Heart left ventricle (tissue), 13 donors: ENCODE results near the gene APEX1.

ENCODE experiments used
- POLR2A ChIP-seq, 2 donors: fragments of 450-650 bp; IDR thresholded peaks; one replicate each; pipeline ENCODE4 v1.6.1; 2017; ENCODE audit warnings: antibody characterized with exemption in 2 of 2, mild to moderate bottlenecking in 2 of 2, moderate library complexity in 2 of 2
- TF ChIP-seq, protein P1 (sequence below), 12 donors: fragments of 200-600 bp; sonication (generic) in 4 of 12; IDR thresholded peaks; one replicate each; pipeline versions ENCODE4 v1.5.0 to v1.8.0; 2018 to 2022; ENCODE audit warnings: antibody characterized with exemption in 12 of 12, mild to moderate bottlenecking in 5 of 12
- donor health status: ischemic (EF 13 %, LVEDD 7.1; RV severe dilation, severe dysfunction).
- donor health status: DM: no; HTN: yes; CAD: no.
- donor health status: DM: no; HTN: no; CAD: no.
- donor health status: ischemic (EF 25% LVEDD 6.9; RV normal size, moderate dysfunction).
- donor health status: ischemic (EF 25% LVEDD 5.7; RV mildly dilated, moderate dysfunction).
- donor health status: ischemic (EF 35%, LVEDD 5.7; RV mildly dilated, moderate dysfunction).
- donor health status: nonischemic (EF 11% LVEDD 7.7; RV severe dilation, severe dysfunction).
- donor health status: DM: yes; HTN: yes; CAD: no.
- donor health status: PGD.
- donor health status: ischemic (EF 29% LVEDD 5.4; RV normal size, mild dysfunction).
- donor health status: nonischemic (EF 23%, LVEDD 6.1; RV moderate dilation, normal function).

DNA sequence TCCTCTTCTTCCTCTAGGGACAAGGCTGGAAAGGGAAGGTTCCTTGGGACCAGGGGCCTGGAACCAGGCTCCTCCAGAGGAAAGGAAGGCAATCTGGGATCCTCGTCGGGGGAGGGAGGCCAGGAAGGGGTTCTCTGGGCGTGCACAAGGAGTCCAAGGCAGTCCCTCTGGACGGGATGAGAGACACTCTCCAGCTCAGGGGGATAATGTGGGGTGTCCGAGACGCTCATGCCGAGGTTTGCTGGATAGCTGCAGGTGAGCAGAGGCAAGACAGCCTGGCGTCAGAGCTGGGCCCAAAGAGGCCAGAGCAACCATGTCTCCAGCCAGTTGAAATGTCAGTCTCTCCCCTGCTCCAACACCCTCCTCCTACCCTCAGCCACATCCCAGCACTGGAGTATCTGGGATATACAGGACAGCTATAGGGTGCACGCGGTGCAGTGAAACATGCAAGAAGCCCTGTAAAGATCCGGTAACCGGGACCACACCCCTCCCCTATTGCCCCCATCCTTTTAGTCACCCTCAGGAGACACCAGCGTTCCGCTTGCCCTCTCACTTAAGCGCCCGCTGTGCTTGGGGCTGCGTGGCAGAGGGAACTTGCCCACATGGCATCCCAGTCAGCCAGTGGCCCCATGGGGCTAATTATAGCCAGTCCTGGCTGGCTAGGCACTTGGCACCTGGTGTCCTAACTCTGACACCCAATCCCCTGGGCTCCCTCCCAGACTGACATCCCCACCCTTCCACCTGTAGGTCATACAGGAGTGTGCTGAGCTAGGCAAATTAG lies 19.3 kb upstream of the APEX1 start, which contains the start of gene KLHL33:
- TF ChIP-seq, protein P1, sequence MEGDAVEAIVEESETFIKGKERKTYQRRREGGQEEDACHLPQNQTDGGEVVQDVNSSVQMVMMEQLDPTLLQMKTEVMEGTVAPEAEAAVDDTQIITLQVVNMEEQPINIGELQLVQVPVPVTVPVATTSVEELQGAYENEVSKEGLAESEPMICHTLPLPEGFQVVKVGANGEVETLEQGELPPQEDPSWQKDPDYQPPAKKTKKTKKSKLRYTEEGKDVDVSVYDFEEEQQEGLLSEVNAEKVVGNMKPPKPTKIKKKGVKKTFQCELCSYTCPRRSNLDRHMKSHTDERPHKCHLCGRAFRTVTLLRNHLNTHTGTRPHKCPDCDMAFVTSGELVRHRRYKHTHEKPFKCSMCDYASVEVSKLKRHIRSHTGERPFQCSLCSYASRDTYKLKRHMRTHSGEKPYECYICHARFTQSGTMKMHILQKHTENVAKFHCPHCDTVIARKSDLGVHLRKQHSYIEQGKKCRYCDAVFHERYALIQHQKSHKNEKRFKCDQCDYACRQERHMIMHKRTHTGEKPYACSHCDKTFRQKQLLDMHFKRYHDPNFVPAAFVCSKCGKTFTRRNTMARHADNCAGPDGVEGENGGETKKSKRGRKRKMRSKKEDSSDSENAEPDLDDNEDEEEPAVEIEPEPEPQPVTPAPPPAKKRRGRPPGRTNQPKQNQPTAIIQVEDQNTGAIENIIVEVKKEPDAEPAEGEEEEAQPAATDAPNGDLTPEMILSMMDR (IDR thresholded peaks at IDR 0.05), result no peak
- no peak for TF ChIP-seq POLR2A (IDR thresholded peaks at IDR 0.05)
